RKO (cell line): ENCODE results near the gene PPARG.
"Not testable (repeated sequence)": the region's sequence is repeated elsewhere in the genome, so short reads cannot be mapped to it uniquely, and the experiment has no call there.

Source experiments
- DNase-seq: peaks from one replicate; pipeline ENCODE4 v3.0.0-alpha.2; 2016; ENCODE audit warnings: low spot score

PPARG gene

GRCh38 chr3:12288182-12289129, at the start of gene PPARG:
PPARG (plus strand) TSS chr3:12289070; CDS start chr3:12379712, 90,642 bp downstream.
- DNase-seq, result no peak

- DNase-seq, result no peak
Measured at GRCh38 chr3:12239301-12239700, 49.6 kb upstream of the PPARG start.

DNA sequence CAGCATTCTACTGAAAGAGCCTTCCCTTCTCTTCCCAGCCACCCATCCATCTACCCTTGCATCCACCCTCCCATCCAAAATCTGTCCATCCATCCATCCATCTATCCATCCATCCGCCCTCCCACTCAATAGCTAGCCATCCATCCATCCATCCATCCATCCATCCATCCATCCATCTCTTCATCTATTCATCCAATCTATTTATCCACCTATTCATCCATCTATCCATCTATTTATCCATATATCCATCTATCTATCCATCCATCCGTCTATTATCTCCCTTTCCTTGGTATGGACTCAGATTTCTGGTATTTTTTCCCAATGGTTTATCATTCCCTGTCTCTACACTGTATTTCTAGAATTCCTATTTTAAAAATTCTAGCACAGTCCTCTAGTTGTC, 46.1 kb upstream of the PPARG start:
- no peak for DNase-seq

DNA sequence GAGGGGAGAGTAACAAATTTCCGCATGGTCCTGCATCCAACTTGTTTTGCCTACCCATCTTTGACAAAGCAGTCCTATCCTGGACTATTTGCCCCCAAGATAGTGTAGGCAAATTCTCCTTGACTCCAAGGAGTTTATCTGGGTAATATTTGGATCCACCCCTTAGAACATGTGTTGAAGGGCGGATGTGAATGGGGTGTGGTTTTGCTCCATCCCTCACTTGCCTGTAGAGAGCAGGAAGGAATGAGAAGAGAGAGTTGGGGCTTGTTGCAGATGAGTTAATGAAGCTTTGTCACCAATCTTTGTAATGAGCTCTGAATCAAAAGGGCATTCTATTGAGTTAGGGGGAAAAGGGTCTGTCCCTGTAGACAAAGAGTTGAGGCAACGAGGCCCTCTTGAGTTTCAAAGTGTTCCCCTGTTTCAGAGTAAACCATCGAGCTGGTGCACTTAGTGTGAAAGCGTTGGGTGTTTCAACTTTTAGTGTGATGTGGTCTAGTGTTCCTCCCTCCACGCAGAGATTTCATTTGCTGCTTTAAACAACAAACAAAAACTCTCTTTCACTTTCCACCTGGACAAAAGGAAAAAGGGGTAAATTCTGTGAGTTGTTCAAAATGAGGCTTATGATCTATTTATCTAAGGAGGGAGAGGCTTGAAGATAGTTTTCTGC, 42.2 kb upstream of the PPARG start:
- no peak for DNase-seq

GRCh38 chr3:12247411-12247810, 41.5 kb upstream of the PPARG start:
- no peak for DNase-seq

- DNase-seq, result no peak
Measured at GRCh38 chr3:12249519-12249918, 39.4 kb upstream of the PPARG start.

GRCh38 chr3:12252889-12253288, 36.0 kb upstream of the PPARG start:
- DNase-seq, result no peak

DNA sequence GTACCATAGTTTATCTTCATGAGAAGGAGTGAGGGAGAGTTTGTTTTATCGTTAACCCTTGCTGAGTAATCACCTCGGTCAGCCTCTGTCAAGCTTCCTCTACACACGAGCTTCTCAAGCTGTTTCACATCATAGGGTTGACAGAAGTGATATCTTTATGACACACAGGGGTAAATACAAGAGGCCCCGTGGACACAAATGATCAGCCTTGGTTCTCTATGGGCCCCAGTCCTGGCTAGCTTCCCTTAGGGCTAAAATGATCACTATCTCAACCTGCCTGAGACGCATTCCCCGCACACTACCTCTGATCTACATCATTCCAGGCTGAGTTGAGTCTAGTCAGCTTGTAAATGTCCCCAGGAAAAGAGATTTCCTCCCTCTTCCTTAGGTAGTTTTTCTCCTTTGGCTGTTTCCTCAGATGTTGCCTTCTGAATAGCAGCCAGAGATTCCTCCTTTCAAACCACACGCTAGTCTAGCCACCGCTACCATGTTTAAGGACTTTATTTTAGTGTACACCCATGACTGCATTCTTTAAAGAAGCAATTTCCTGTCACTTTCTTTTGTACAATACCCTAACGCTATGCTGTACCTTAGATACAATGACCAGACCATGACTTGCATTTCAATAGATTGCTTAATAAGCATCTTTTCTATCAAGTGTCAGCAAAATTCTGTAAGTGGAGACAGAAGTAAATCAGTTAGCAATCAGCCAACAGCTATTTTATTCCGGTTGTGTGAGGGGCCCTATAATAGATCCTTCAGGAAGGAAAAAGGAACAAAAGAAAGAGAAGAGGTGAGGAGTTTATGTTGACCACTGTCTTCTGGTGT, 35.1 kb upstream of the PPARG start:
- no peak for DNase-seq

DNA sequence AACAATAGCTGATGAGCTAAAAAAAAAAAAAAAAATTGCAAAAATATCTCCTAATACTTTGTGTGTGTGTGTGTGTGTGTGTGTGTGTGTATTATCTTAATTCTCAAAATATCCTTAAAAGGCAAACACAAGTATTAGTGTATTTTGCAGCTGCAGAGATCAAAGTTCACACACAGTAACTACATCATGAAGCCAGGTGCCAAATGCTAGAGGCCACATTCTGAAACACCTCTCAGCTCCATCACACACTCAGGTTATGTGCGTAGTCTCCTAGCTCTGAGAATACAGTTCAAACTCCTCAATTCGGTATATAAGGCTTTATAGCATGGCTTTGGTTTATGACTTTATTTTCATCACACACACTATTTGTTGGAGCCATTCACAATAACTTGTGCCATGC, 33.5 kb upstream of the PPARG start:
- no peak for DNase-seq

DNA sequence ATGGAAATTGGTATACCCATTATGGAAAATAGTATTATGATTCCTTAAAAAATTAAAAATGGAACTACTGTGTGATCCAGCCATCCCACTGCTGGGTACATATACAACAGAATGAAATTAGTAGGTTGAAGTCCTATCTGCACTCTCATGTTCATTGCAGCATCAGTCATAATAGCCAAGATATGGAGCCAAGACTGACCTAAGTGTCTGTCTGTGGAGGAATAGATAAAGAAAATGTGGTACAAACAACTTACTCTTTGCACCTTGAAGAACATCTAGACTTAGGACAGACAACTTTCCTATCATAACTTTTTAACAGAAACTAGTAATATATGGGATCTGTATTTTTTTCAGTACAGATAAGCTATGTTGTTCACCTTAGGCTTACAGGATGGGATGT, 30.0 kb upstream of the PPARG start:
- no peak for DNase-seq

GRCh38 chr3:12262173-12262572, 26.7 kb upstream of the PPARG start:
- not testable (repeated sequence) for DNase-seq

DNA sequence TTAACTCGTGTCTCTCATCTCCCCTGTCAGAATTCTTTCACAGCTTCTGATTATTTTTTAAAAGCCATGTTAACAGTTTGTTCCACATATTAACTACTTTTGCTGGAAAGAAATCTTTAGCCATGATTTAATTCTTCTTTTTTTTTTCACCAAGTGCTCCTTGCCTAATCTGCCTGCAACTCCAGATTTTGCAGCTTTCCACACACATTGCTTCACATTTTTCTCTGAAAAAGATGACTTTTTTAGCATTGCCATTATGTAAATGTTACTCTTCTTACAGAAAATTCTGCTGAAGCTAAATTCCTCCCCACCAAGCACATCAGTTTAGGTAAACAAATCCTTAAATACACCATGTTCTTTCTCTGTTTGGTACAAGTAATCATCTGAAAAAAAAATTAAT, 23.4 kb upstream of the PPARG start:
- no peak for DNase-seq

- no peak for DNase-seq
Measured at GRCh38 chr3:12266038-12266437, 22.8 kb upstream of the PPARG start.

- no peak for DNase-seq
Measured at GRCh38 chr3:12267376-12268030, 21.4 kb upstream of the PPARG start.

- no peak for DNase-seq
Measured at GRCh38 chr3:12268049-12268735, 20.7 kb upstream of the PPARG start.

- no peak for DNase-seq
Measured at GRCh38 chr3:12270976-12271375, 17.9 kb upstream of the PPARG start.

- no peak for DNase-seq
Measured at GRCh38 chr3:12273045-12273695, 15.7 kb upstream of the PPARG start.

DNA sequence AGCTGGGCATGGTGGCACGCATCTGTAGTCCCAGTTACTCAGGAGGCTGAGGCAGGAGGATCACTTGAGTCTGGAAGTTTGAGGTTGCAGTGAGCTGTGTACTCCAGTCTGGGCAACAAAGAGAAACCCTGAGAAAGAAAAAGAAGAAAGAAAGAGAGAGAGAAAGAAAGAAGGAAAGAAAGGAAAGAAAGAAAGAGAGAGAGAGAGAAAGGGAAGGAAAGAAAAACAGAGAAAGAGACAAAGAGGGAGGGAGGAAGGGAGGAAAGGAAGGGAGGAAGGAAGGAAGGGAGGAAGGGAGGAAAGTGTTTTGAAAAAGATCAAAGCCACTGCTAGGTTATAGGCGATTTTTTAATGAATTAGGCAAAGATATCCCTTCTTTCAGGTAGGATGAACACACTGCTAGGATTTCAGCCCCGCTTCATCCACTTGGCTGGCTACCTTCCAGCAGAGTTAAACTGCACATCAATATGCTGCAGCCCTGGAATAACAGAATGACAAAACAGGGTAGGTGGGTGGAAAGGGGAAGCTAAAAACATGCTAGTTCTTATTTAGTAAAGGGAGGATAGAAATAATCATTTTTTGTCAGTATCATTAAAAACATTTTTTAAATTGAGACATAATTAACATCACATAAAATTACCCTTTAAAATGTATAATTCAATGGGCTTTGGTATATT, 12.8 kb upstream of the PPARG start:
- DNase-seq, result no peak

DNA sequence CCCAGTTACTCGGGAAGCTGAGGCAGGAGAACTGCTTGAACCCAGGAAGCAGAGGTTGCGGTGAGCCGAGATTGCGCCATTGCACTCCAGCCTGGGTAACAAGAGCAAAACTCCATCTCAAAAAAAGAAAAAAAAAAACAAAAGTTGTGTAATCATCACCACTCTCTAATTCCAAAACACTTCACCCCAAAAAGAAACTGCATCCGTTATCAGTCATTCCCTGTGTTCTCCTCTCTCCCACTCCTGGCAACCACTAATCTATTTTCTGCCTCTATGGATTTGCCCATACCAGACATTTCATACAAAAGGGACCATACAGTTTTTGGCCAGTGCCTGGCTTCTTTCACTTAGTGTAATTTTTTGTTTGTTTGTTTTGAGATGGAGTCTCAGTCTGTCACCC, 12.0 kb upstream of the PPARG start:
- not testable (repeated sequence) for DNase-seq

DNA sequence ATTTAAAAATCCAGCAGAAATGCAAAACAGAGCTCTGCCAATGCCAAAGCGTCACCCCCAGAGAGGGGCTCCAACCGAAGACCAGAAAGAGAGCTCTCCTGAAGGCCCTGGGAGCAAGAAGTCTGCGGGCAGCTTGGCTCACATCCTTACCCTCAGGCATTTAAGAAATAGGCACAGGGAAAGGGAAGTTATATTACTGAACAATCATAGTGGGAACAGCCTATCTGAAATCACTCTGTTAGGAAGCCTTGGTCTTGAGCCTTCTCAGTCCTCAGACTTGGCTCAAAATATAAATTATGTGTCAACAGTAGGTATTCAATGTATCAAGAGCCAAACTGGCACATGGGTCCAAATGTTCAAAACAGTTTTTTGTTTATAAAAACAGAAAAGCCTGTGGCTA, 10.3 kb upstream of the PPARG start:
- no peak for DNase-seq
